Small intestine (tissue), 7 donors: ENCODE measurements around the gene HOXA11. TPM values are rescaled to one million over a fixed set of nuclear protein-coding genes. Genes with fewer than 3 reads are reported as not detected.
A peak's percentile ranks its signal among the peaks of the same experiment; 100 is the strongest.

Experiments used
- DNase-seq, 2 donors: peaks; one replicate each; pipeline versions ENCODE4 v3.0.0 to v3.0.0-alpha.2; 2013
- FAIRE-seq: peaks from 2 replicates; lab custom pipeline; 2012; peaks lifted over from hg19 to GRCh38; lab: Jason Lieb, UNC
- H3K27ac ChIP-seq, 3 donors: one replicate each; pipeline ENCODE4 v1.5.1; 2013; ENCODE audit warnings: low read length in 2 of 3, mild to moderate bottlenecking in 2 of 3, control low read depth in 1 of 3, inconsistent platforms in 1 of 3, low read depth in 1 of 3, moderate library complexity in 1 of 3
- H3K27me3 ChIP-seq, 3 donors: one replicate each; pipeline ENCODE4 v1.6.1; 2013; ENCODE audit warnings: low read length in 3 of 3, inconsistent platforms in 1 of 3; ENCODE audit not compliant: control insufficient read depth in 3 of 3, insufficient read depth in 3 of 3
- H3K36me3 ChIP-seq, 3 donors: one replicate each; pipeline ENCODE4 v1.6.1; 2013; ENCODE audit warnings: low read length in 3 of 3, inconsistent platforms in 1 of 3, low read depth in 1 of 3, mild to moderate bottlenecking in 1 of 3, moderate library complexity in 1 of 3; ENCODE audit not compliant: control insufficient read depth in 3 of 3, insufficient read depth in 2 of 3
- H3K4me1 ChIP-seq, 3 donors: one replicate each; pipeline ENCODE4 v1.6.1; 2013; ENCODE audit warnings: low read length in 2 of 3, inconsistent platforms in 1 of 3, low read depth in 1 of 3, mild to moderate bottlenecking in 1 of 3, moderate library complexity in 1 of 3; ENCODE audit not compliant: control insufficient read depth in 3 of 3, insufficient read depth in 2 of 3
- H3K4me3 ChIP-seq, 3 donors: one replicate each; pipeline ENCODE4 v1.5.1; 2013; ENCODE audit warnings: low read length in 3 of 3, control low read depth in 1 of 3, inconsistent platforms in 1 of 3, low read depth in 1 of 3, mild to moderate bottlenecking in 1 of 3, moderate library complexity in 1 of 3
- H3K9me3 ChIP-seq, 2 donors: one replicate each; pipeline ENCODE4 v1.6.1; 2013; ENCODE audit warnings: low read depth in 1 of 2, low read length in 1 of 2; ENCODE audit not compliant: control insufficient read depth in 2 of 2, insufficient read depth in 1 of 2
- WGBS, 3 donors: extraction: QIAGEN DNeasy Blood & Tissue Kit; methylation state at CpG; one replicate each; pipeline ENCODE4 v1.1.7; 2013; 5-methylcytosine and 5-hydroxymethylcytosine counted together
- polyA plus RNA-seq, 4 donors: library from polyadenylated mRNA; stranded (reverse) in 3 of 4; unstranded in 1 of 4; fragments of 200-250 nt in 3 of 4; fragments of 120-200 nt in 1 of 4; gene quantifications; one replicate each; pipeline versions ENCODE4 v1.2.1 to v1.2.3, GENCODE V29; 2013
- donor health status: healthy with polysubstance abuse.
- donor health status: control.
- donor health status: control.
- donor health status: Bipolar disorder and iron deficiency.
- donor health status: healthy.

The HOXA11 gene
- polyA plus RNA-seq, 4 donors, result 0.04 TPM; not detected in 3

DNA sequence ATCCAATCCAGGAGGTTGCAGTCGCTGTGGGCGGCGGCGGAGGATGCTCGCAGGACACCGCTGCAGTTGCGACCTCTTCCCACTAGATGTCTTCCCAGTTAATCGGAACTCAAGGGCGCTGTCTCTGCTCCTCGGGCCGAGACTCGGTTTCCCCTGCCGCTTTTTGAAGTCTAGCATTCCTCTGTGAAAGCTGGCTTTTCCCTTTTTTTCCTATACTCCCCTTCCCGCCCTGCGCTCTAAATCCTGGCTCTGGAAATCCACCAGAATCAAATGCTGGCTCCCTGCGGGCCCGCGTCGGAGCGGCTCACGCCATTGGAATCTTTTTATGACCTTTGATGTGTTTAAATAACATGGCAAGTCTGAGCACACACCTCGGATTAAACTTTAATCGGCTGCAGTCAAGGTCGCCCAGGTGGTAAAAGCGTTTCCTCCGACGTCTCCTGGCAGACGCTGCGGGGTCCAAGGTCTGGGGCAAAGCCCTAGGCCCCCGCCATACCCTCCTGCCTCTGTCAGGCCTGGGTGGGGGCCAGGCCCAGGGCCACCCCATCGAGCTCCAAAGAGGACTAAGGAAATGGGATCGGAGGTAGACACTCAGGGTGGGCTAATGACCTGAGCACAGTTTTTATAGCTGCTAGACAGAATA is 25.5 kb upstream of the HOXA11 start:
- Histone ChIP-seq H3K9me3 (peaks cover 0 to 3% of the 10 kb centered on the region in 2 donors), H3K27me3 (peaks cover 5 to 97% (median 65%) of the 10 kb centered on the region in 3 donors), H3K4me3 (peak overlapping the region in 2 of 3 donors; percentile 1 to 33), H3K27ac (no peak overlapping the region), H3K4me1 (peaks cover 0 to 24% (median 3%) of the 10 kb centered on the region in 3 donors), H3K36me3 (no peaks in the 10 kb centered on the region)
- DNase-seq (peak; percentile 91 to 92), FAIRE-seq (no peak)
- 2 to 7% (median 4%) methylated on average over 31 to 32 of the region's 32 CpGs for WGBS, 3 donors

DNA sequence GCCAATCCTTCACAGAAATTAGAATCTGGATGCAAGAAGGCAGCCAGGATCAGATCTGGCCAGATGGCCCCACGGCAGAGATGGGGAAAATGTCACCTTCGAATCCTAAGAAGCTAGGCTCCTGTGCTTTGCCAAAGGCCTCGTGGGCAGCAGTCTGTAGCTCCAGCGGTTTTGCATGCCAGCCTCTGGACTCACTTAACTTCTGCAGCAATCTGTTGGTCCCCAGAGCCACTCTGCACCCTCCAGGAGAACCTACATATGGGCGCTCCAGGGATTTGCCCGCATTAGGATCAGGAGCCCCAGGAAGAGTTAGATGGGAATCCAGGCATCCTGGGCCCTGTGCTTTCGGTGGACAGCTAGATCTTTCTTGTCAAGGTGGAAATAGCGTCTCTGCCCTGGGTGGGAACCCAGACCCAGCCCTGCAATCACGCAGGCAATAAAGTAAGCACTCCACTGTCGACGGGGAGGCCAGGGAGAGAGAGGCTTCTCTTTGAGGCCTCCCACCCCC is 25.0 kb upstream of the HOXA11 start:
- DNase-seq (no peak), FAIRE-seq (no peak)
- peaks cover 0 to 28% (median 4%) of the 10 kb centered on the region in 3 donors for H3K4me1 ChIP-seq
- no peak overlapping the region for H3K27ac ChIP-seq
- H3K27me3 ChIP-seq, result peaks cover 6 to 97% (median 70%) of the 10 kb centered on the region in 3 donors
- H3K4me3 ChIP-seq, result peak overlapping the region in 1 of 3 donors; percentile 1
- H3K9me3 ChIP-seq, result peaks cover 0 to 3% of the 10 kb centered on the region in 2 donors
- WGBS, 3 donors, result 31 to 39% (median 32%) methylated on average over 11 of the region's 11 CpGs
- no peaks in the 10 kb centered on the region for H3K36me3 ChIP-seq

DNA sequence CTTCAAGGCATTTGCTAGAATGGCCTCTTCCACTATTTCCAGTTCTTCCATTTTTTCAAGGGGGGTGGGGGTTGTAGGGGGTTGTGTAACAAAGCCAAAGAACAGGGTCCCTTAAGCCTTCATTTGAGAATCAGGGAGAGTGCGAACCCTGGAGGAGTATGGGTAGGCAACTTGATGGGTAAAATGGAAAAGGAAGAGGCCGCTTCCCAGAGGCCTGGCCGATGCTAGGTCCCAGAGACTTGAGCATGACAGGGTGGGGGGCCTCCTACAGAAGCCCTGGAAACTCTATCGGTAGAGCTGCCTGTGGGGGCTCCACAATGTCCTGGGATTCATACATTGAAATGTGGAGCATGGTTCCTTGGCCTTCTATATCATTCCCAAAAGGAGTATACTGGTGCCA is 24.0 kb upstream of the HOXA11 start:
- peaks cover 0 to 3% of the 10 kb centered on the region in 2 donors for H3K9me3 ChIP-seq
- peaks cover 0 to 28% (median 5%) of the 10 kb centered on the region in 3 donors for H3K4me1 ChIP-seq
- H3K36me3 ChIP-seq, result no peaks in the 10 kb centered on the region
- FAIRE-seq (no peak), DNase-seq (no peak)
- no peak overlapping the region for H3K4me3 ChIP-seq
- H3K27me3 ChIP-seq, result peaks cover 8 to 97% (median 72%) of the 10 kb centered on the region in 3 donors
- no peak overlapping the region for H3K27ac ChIP-seq
- WGBS, 3 donors, result 78 to 84% (median 83%) methylated on average over 4 of the region's 4 CpGs

DNA sequence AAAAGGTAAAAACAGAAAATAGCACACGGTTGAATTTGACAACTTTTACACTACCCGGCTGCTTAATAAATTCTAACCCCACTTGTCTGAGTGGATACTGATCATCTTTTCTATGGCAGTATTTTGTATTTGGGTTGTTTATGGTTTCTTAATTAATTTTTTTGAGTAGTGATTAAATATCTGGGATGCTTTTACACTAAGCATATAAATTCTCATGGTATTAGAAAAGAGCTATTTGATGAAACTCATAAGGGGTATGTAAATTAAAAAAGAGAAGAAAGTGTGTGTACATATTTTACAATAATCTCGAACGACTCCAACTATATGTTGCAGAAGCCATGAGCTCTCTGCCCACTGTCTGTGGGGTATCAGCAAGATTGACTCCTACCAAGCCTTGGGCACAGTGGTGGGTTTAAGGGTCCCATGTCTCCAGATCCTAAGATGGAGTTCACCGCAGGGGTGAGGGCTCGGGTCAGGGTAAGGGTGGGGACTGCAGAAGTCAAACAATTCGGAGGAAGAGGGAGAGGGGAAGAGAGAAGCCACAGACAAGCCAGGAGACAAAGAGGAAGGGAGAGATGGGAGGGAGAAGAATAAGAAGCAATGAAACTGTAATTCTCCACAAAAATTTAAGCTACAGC is 22.4 kb upstream of the HOXA11 start:
- Histone ChIP-seq H3K4me3 (no peak overlapping the region), H3K27me3 (peaks cover 3 to 97% (median 70%) of the 10 kb centered on the region in 3 donors), H3K36me3 (no peaks in the 10 kb centered on the region), H3K4me1 (peaks cover 0 to 21% (median 2%) of the 10 kb centered on the region in 3 donors), H3K27ac (no peak overlapping the region), H3K9me3 (peaks cover 0 to 3% of the 10 kb centered on the region in 2 donors)
- FAIRE-seq (no peak), DNase-seq (no peak)
- WGBS, 3 donors, result 31 to 38% (median 35%) methylated on average over 7 of the region's 7 CpGs

DNA sequence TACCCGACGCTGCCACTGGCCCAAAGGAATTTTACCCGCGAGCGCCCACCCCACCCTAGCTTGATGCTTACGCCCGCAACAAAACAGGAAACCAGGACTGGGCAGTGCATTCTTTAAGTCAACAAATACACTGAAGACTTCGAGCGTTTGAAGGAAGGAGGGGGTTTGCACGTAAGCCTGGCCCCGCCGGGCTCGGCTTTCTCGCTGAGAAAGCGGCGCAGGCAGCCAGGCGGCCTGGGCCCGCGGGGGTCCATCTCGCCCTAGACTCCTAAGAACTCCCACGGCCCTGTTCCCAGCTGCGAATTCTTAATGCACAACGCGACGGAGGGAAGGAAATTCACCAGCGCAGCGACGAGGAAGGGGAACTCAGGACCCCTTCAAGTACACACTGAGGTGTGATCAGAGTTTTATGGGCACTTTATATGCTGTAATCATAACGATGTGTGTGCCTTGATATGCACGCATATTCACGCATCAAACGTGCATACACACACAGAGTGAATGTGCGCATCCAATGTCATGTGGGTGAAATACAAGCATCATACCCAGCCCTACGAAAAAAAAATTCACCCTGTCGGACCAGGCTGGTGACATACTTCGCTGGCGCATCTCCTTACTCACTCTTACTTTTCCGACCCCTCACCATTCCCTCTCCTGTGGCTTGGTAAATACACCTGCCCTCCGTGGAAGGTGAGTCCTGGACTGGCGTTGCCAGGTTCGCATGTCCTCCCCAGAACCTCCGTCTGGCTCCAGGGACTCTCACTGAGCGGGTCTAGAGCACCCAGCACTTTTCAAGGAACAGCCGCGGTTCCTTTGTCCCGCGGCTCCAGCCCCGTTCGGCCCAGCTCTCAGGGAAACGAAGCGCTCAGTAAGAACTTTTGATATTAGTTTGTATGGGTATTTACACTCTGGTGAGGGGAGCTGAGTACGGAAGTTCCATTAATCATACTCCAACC is 20.6 kb upstream of the HOXA11 start:
- Histone ChIP-seq H3K9me3 (peaks cover 0 to 3% of the 10 kb centered on the region in 2 donors), H3K36me3 (no peaks in the 10 kb centered on the region), H3K27ac (no peak overlapping the region), H3K27me3 (peaks cover 8 to 98% (median 78%) of the 10 kb centered on the region in 3 donors), H3K4me1 (peaks cover 0 to 21% (median 2%) of the 10 kb centered on the region in 3 donors), H3K4me3 (peak overlapping the region in 2 of 3 donors; percentile 3 to 27)
- DNase-seq (peak in 1 of 2 donors; percentile 44), FAIRE-seq (no peak)
- 7 to 10% (median 7%) methylated on average over 52 of the region's 52 CpGs for WGBS, 3 donors

DNA sequence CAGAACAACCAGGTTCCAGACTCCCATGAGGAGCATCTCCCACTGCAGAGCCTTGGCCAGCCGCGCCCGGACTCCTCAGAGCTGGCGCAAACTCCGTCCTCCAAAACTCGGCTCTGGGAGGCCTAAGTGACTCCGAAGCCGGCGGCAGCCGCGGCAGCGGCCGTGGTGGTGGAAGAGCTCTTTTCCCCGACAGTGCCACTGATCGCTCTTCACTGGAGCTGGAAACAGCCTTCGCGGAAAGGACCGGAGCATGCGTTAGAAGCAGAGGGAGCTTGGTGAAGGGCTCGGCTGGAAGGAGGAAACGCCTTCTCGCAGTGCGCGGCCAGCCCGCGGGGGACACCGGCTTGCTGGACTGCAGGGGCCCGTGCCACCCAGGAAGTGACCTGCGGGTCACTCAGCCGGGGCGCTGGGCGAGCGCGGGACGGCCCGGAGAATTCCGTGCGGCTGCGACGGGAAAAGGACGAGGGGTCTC is 19.9 kb upstream of the HOXA11 start:
- peak in 1 of 2 donors; percentile 53 for DNase-seq
- no peak for FAIRE-seq
- peaks cover 15 to 97% (median 79%) of the 10 kb centered on the region in 3 donors for H3K27me3 ChIP-seq
- peaks cover 0 to 3% of the 10 kb centered on the region in 2 donors for H3K9me3 ChIP-seq
- H3K27ac ChIP-seq, result no peak overlapping the region
- H3K4me1 ChIP-seq, result peaks cover 0 to 17% (median 5%) of the 10 kb centered on the region in 3 donors
- WGBS, 3 donors, result 3 to 8% (median 3%) methylated on average over 35 to 41 of the region's 41 CpGs
- peak overlapping the region in 1 of 3 donors; percentile 27 for H3K4me3 ChIP-seq
- no peaks in the 10 kb centered on the region for H3K36me3 ChIP-seq

DNA sequence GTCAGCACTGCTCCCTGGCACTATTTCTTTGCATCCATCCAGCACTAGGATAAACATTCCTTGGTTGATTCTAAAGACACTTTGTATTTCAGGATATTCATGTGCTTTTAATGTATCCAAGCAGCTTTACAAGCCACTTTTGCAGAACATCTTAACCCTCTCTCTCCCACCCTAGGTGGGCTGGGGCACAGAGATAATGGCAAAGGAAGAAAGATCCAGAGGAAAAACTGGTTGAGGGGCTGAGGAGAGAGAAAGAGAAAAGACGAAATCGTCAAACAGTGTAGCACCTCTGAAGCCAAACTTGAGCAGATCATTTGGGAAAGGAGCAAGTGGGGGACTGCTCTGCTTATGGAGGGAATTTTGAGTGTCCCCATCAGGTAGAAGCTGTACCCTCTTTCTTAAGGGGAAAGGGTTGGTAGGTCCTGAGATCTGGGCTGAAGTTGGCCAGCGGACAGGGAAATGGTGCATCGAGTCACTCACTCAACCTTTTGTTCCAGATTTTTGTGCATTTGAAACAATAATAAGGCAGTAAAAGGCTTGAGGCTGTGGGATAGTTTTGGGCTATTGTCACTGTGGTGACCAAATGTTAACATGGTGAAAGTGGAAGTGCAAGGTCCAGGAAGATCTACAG is 19.0 kb upstream of the HOXA11 start:
- DNase-seq (no peak), FAIRE-seq (no peak)
- Histone ChIP-seq H3K4me1 (peaks cover 0 to 13% (median 5%) of the 10 kb centered on the region in 3 donors), H3K27ac (no peak overlapping the region), H3K4me3 (no peak overlapping the region), H3K27me3 (peaks cover 15 to 93% (median 75%) of the 10 kb centered on the region in 3 donors), H3K36me3 (no peaks in the 10 kb centered on the region), H3K9me3 (peaks cover 0 to 3% of the 10 kb centered on the region in 2 donors)
- WGBS, 3 donors, result 13 to 27% (median 16%) methylated on average over 4 of the region's 4 CpGs
